Measurements from ENCODE around the gene NAV3.

The NAV3 gene

GRCh38 chr12:77788231-77789168 is 42.2 kb upstream of the NAV3 start:
- TF ChIP-seq CTCF (IDR thresholded peaks at IDR 0.05), result no peak
- Mint-ChIP-seq H3K27me3 (ENCODE audit: low read depth, poor library complexity) (no peaks in the 10 kb centered on the region), H3K4me3 (no peak overlapping the region), H3K9me3 (no peaks in the 10 kb centered on the region), H3K4me1 (no peaks in the 10 kb centered on the region), H3K36me3 (ENCODE audit: low read depth) (no peaks in the 10 kb centered on the region), H3K27ac (no peak overlapping the region)
- DNase-seq, result no peak

- H3K27ac Mint-ChIP-seq, result no peak overlapping the region
- H3K27me3 Mint-ChIP-seq (ENCODE audit: low read depth, poor library complexity), result no peaks in the 10 kb centered on the region
- H3K9me3 Mint-ChIP-seq, result no peaks in the 10 kb centered on the region
Observed at GRCh38 chr12:77795699-77796098, 35.0 kb upstream of the NAV3 start.

GRCh38 chr12:77796775-77797174 is 33.9 kb upstream of the NAV3 start:
- Mint-ChIP-seq H3K27me3 (ENCODE audit: low read depth, poor library complexity) (no peaks in the 10 kb centered on the region), H3K4me3 (no peak overlapping the region), H3K4me1 (no peaks in the 10 kb centered on the region), H3K36me3 (ENCODE audit: low read depth) (no peaks in the 10 kb centered on the region), H3K27ac (no peak overlapping the region), H3K9me3 (no peaks in the 10 kb centered on the region)
- no peak for TF ChIP-seq CTCF (IDR thresholded peaks at IDR 0.05)
- no peak for DNase-seq

More at GRCh38 chr12:77795699-77796098, 35.0 kb upstream of the NAV3 start:
- no peak for TF ChIP-seq CTCF (IDR thresholded peaks at IDR 0.05)
- DNase-seq, result no peak
- H3K36me3 Mint-ChIP-seq (ENCODE audit: low read depth), result no peaks in the 10 kb centered on the region
- H3K4me3 Mint-ChIP-seq, result no peak overlapping the region
- no peaks in the 10 kb centered on the region for H3K4me1 Mint-ChIP-seq

GRCh38 chr12:77800501-77800900 is 30.2 kb upstream of the NAV3 start:
- H3K4me1 Mint-ChIP-seq, result no peaks in the 10 kb centered on the region
- H3K36me3 Mint-ChIP-seq (ENCODE audit: low read depth), result no peaks in the 10 kb centered on the region
- no peak for TF ChIP-seq CTCF (IDR thresholded peaks at IDR 0.05)
- H3K27me3 Mint-ChIP-seq (ENCODE audit: low read depth, poor library complexity), result no peaks in the 10 kb centered on the region
- DNase-seq, result no peak
- no peak overlapping the region for H3K4me3 Mint-ChIP-seq
- H3K9me3 Mint-ChIP-seq, result peaks cover 14% of the 10 kb centered on the region
- H3K27ac Mint-ChIP-seq, result no peak overlapping the region

GRCh38 chr12:77808534-77808933 is 22.2 kb upstream of the NAV3 start:
- TF ChIP-seq CTCF (IDR thresholded peaks at IDR 0.05), result no peak
- H3K4me3 Mint-ChIP-seq, result no peak overlapping the region
- DNase-seq, result no peak
- no peaks in the 10 kb centered on the region for H3K36me3 Mint-ChIP-seq (ENCODE audit: low read depth)
- peaks cover 7% of the 10 kb centered on the region for H3K27me3 Mint-ChIP-seq (ENCODE audit: low read depth, poor library complexity)
- no peaks in the 10 kb centered on the region for H3K4me1 Mint-ChIP-seq
- peak overlapping the region; percentile 52 for H3K27ac Mint-ChIP-seq
- peaks cover 25% of the 10 kb centered on the region for H3K9me3 Mint-ChIP-seq

GRCh38 chr12:77813558-77813957 is 17.1 kb upstream of the NAV3 start:
- Mint-ChIP-seq H3K27me3 (ENCODE audit: low read depth, poor library complexity) (peaks cover 3% of the 10 kb centered on the region), H3K36me3 (ENCODE audit: low read depth) (no peaks in the 10 kb centered on the region), H3K27ac (no peak overlapping the region), H3K9me3 (no peaks in the 10 kb centered on the region), H3K4me3 (no peak overlapping the region), H3K4me1 (peaks cover 9% of the 10 kb centered on the region)
- no peak for DNase-seq
- no peak for TF ChIP-seq CTCF (IDR thresholded peaks at IDR 0.05)

All from nephron progenitor cell (in vitro differentiated cells).